TTC549 (cell line): ENCODE measurements around the gene NETO1.

Source experiments
- FAIRE-seq: peaks from 2 replicates; lab custom pipeline; 2012; peaks lifted over from hg19 to GRCh38; lab: Jason Lieb, UNC

The NETO1 gene, protein sequence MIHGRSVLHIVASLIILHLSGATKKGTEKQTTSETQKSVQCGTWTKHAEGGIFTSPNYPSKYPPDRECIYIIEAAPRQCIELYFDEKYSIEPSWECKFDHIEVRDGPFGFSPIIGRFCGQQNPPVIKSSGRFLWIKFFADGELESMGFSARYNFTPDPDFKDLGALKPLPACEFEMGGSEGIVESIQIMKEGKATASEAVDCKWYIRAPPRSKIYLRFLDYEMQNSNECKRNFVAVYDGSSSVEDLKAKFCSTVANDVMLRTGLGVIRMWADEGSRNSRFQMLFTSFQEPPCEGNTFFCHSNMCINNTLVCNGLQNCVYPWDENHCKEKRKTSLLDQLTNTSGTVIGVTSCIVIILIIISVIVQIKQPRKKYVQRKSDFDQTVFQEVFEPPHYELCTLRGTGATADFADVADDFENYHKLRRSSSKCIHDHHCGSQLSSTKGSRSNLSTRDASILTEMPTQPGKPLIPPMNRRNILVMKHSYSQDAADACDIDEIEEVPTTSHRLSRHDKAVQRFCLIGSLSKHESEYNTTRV

DNA sequence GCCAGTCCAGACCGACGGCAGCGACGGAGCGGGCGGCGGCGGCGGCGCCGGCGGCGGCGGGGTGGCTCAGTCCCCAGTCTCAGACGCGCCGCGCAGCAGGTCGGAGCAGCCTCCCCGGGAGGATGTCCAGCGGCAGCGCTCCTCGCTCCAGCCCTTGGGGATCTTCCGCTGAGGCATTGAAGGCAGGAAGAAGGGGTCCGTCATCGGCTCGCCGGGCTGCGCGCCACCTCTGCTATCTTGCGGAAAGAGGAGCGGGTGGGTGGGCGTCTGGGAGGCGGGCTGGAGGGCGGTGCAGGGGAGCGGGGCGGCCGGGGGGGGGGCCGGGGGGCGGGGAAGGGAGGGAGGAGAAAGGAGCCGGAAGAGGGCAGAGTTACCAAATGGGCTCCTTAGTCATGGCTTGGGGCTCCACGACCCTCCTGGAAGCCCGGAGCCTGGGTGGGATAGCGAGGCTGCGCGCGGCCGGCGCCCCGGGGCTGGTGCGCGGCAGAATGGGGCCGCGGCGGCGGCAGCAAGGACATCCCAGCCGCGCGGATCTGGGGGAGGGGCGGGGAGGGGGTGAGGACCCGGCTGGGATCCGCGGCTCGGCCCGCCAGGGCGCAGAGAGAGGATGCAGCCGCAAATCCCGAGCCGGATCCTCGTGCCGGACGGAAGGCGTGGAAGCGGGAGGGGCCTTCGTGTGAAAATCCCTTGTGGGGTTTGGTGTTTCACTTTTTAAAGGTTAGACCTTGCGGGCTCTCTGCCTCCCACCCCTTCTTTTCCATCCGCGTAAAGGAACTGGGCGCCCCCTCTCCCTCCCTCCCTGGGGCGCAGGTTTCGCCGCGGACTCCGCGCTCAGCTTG lies at the start of gene NETO1:
Gene NETO1, minus strand, starts transcription at position 242 of the 839 bp plus-strand sequence. CDS start 696 bp downstream, outside the sequence.
- FAIRE-seq, result no peak

DNA sequence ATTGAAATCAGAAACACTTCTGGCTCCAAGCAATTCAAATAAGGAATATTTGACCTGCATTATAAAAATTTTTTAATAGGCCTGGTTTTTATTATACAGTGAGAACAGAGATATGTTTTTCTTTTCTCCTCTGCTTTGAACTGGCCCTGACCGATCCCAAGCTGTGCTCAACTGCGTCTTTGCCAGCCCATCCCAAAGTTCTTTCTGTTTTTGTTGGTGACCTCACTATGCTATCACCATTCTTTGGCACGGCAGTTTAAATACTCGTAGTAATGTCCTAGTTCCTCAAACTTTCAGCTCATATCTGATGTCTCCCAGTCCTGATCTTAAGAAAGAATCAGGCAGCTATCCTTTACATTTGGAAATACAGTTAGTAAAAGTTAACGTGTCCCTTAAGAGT lies 42.3 kb upstream of the NETO1 start:
- no peak for FAIRE-seq

DNA sequence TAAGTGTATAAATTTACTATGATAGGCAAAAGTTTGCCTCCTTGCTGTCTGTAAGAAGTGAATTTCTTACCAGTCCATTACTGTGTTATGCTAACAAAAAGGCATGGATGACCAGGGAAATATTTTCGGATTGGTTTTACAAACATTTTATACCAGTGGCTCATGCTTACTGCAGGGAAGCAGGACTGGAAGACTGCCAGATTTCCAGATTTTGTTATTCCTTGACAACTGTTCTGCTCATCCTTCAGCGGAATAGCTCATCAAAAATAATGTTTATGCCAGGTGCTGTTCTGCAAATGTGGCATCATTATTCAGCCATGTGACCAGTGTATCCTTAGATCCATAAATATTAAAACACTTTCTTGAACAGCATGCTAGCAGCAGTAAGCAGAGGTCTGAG lies 40.4 kb upstream of the NETO1 start:
- no peak for FAIRE-seq

DNA sequence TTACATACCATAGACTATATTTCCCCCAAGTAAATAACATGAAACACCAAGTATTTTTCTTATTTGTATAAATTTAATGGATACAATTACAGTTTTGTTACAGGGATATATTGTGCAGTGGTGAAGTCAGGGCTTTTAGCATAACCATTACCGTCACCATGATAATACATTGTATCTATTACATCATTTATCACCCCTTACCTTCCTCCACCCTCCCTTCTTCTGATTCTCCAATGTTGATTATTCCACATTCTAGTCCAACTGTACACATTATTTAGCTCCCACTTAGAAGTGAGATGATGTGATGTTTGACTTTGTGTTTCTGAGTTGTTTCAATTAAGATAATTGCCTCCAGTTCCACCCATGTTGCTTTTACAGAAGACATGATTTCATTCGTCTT lies 35.2 kb upstream of the NETO1 start:
- FAIRE-seq, result no peak

DNA sequence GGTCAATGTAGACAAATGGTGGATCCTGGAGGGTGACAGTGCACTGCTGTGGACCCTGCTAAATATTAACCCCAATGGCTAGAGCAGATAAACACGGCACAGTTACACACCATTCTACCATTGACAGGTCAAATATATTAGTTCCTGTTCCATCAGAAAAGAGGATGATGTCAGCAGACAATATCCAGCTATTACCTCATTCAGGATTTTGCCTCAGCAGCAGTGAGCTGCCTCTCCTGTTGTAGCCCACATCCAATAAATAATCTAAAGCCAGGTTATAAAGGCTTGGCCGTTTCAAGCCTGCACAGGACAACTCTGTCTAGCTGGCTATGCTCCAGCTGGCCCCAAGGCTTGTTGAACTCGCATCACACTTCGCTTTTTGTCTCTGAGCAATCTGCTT lies 31.6 kb upstream of the NETO1 start:
- no peak for FAIRE-seq

DNA sequence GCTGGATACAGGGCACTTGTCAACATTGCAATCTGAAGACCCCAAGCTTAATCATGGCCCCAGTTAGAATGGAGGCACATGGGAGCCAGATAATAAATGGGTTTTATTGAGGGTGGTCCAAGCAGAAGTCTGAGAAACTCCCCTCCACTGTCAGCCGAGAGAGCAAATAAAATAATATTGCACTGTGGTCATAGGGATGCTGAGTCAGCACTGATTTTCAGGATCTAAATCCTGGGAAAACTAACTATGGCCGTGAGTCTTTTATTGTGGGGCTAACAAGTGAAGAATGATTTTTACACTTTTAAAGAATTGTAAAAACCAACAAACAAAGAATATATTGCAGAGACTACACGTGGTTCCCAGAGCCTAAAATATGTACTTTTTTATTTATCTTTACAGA lies 31.1 kb upstream of the NETO1 start:
- FAIRE-seq, result no peak

DNA sequence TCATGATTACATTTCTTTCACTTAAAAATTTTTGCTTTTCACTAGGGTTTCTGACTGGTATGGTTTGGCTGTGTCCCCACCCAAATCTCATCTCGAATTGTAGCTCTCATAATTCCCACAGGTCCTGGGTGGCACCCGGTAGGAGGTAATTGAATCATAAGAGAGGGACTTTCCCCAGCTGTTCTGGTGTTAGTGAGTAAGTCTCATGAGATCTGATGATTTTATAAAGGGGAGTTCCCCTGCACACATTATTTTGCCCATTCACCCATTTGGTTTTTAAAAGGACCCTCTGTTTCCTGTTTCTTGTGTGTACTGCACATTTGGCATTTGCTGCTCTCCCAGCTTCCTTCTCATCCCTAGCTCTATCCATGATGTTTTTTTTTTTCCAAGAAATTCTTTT lies 27.8 kb upstream of the NETO1 start:
- no peak for FAIRE-seq

DNA sequence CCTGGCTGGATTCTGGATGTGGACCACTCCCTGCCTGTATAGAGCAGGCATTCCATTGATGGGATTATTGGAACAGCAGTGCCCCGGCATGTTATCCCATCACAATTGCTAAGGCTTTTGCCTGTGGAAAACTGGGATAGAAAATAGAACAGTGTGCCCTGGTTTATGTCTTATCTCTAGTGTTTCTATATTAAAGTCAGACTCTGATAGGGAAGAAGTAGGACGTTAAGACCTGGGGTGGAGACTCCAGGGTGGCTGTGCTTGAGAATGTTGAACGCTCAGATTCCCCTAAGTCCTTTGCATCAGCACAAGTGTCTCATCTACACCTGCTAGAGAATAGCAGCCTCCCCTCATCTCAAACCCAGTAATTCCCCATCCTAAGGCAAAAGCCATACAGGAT lies 10.8 kb upstream of the NETO1 start:
- no peak for FAIRE-seq

DNA sequence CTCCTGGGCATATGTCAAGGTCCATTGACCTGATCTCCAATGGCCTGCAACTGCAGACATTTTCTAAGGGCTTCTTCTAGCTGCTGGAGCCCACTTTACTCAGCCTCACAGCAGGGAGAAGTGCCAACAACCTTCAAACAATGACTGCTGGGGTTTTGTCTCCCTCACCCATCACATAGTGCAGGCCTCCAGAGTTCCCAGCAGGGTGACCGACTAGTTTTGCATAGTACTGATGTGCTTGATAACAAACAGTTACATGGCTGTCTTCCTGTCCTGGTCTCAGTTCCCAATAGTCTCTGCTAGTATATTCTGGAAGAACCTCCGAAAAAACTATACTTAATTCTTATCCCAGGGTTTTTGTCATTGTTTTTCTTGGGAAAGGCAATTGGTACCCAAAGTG lies 10.4 kb upstream of the NETO1 start:
- FAIRE-seq, result no peak

DNA sequence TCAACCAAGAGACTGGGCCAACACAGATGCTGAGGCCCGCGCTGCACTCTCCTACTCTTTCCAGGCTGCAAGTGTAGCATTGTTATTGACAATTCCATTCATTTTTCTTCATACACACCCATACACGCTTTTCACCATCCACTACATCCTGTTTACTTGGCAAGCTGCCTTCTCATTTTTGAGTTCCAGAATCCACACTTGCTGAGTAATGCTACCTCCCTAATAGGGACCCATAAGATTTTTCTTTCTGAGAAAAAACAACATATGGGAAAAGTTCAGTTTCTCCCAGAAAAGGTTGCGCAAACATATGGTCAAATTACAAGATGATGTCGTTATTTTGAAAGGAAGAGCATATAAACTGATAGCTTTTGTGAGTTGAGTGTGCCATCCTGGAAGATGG lies 3.3 kb upstream of the NETO1 start:
- FAIRE-seq, result no peak

DNA sequence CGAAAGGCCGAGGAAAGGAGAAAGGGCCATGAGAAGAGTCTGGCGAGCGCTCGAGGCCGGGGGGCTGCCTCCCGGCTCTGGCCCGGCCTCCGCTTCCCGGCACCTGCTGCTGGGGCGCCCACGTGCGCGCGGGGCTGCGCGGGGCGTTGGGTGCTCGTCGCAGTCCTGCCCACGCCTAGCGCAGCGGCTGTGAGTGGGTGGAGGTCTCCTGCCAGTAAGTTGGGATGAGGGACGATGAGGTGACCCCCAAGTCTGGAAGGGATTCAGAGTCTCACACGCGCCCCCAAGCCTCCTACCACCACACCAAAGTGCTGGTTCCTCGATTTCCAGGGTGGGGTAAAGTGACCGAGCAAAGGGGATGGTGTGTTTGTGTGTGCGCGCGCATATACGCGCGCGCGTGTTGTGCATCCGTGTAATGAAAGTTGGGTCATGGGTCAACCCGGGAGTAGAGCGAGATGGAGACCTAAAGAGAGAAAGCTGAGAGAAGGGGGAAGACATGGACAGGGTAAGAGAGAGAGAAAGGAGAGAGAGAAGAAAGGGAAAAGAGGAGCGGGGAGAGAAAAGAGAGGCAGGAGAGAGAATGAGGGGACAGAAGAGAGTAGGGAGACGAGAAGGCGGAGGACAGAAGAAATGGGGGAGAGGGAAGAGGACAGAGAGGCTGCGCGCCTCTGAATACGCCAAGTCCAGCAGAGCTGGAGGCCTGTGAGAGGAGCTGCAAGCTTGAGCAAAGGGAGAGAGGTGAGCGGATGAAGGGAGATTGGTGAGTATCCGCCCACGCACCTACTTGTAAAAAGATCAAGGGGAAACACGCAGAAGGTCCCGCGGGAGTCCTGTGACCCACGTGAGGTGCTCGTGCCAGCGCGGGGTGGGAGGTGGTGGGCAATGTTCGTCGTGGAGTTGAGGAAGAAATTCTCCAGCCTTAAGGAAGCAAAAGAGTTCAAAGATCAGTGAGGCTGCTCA lies 1.7 kb upstream of the NETO1 start:
- no peak for FAIRE-seq

DNA sequence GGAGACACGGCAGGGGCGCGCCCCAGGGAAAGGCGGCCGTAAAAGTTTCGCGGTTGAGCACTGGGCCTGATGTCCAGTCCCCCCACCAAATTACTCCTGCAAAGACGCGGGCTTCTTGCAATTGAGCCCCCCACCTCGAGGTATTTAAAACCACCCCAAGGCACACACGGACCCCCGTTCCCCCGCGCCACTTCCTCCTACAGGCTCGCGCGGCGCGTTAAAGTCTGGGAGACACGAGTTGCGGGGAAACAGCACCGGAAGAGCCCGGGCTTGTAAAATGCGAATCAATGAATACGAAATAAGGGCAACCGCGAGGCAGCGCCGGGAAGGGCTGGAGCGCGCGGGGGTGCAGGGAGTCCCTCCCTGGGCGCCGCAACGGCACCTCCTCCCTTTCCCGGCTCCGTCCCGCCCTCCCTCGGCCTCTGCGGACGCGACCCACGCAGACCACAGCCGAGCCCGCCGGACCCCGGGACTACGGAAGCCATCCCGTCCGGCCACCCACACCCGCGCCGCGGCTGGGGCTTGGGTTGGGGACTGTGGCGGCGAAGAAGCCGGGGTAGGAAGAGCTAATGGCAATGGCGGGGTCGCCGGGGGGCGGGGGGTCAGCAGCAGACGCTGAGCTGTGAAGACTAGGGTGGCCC lies 918 bp upstream of the NETO1 start:
- no peak for FAIRE-seq

DNA sequence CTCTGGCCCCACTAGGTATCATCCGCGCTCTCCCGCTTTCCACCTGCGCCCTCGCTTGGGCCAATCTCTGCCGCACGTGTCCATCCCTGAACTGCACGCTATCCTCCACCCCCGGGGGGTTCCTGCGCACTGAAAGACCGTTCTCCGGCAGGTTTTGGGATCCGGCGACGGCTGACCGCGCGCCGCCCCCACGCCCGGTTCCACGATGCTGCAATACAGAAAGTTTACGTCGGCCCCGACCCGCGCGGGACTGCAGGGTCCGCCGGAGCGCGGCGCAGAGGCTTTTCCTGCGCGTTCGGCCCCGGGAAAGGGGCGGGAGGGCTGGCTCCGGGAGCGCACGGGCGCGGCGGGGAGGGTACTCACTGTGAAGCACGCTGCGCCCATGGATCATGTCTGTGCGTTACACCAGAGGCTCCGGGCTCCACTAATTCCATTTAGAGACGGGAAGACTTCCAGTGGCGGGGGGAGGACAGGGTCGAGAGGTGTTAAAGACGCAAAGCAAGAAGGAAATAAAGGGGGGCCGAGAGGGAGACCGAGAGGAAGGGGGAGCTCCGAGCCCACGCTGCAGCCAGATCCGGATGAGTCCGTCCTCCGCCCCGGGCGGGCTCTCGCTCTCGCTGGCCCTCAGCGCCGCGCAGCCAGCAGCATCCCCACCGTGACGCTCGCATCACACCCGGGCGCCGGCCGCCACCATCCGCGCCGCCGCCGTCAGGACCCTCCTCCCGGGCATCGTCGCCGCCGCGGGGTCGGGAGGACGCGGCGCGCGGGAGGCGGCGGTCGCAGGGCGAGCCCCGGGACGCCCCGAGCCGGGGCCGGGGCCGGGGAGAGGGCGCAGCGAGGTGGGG lies 664 bp downstream of the NETO1 start:
- FAIRE-seq, result no peak

DNA sequence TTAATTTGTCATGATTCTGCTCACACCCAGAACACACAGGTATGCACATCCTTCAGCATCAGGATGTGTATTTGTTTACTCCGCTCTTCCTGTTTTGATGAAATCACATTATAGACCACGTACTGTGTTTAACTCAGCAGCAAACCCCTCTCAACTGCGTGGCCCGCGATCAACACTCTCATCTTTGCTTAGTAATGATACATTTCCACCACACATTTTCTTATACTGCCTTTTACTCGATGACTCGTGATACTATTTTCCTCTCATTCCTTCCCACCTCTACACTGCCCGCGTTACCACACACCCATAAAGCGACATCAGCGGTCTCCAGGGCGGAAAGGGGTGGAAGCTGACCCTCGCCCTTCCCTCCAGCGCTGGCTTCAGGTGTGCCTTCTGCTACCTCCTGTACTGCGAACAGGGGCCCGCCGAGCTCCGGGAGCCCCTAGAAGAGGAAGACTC lies 1.3 kb downstream of the NETO1 start:
- no peak for FAIRE-seq

DNA sequence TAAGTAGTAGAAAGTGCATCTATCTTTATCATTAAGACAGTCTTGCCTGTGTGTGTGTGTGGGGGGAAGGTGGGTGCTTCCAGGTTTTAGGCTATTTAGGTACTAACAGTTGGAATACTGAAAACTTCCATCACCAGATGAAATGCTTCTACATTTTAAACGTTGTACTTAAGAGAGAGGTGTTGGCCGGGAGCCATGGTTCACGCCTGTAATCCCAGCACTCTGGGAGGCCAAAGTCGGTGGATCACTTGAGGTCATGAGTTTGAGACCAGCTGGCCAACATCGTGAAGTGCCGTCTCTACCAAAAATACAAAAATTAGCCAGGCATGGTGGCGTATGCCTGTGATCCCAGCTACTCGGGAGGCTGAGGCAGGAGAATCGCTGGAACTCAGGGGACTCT lies 4.0 kb downstream of the NETO1 start:
- no peak for FAIRE-seq

DNA sequence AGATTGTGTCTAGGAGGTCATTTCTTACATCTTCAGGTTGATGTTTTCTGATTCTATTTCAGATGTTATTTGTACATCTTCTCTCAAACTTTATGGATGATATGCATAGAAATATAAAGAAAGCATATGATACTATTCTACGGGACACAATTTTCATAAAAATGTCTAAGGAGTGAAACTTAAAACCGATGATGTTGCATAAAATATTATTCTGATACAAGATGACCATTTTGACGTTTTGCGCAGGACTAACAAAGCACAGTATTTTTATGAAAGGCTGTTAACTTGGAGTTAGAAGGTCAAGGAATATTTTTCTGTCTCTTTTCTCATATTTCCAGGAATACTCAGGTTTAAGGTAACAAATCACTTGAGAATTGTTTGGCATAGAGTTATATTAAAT lies 8.7 kb downstream of the NETO1 start:
- FAIRE-seq, result no peak

DNA sequence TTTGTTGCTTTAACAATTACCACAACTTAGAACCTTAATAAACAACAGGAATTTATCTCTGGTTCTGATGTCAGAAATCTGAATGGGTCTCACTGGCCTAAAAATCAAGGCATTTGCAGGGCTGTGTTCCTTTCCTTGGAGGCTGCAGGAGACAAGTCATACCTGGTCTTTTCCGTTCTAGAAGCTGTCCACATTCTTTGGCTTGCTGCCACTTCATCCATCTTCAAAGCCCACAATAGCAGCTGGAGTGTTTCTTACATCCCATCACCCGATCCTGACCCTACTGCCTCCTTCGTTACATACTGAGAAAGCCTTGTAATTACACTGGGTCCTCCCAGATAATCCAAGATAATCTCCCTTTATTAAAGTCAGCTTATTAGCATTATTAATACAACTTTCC lies 18.1 kb downstream of the NETO1 start:
- FAIRE-seq, result no peak

DNA sequence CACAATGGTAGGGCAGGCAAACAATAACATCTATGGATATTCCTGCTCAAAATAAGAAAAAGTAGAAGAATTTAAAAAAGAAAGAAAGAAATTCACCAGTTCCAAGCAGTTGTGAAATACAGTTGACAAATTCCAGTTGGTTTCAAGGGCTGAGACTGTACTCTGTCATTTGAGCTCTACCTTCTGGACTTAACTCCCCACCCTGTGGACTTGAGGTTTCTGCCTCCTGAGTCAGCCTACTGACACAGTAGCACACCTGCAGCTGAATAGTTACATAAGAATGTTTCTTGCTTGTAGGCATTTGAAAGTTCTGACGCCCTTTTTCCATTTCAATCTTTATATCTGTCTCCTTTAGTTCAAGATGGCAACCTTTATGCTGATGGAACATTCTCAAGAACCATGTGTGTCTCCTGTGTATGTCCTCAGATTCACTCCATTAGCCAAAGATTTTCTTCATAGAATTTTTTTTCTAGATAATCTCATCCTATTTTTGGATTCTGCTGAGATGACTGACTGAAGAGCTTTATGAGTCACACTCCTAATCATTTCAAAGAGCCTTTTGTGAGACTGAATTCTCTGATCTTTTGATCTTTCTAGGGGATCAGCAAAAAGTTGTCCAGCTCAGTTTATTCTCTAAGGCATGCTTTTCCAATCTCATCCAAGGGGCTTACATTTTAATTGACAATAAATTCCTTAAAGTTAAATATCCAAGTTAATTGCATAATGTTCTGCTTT lies 19.1 kb downstream of the NETO1 start:
- no peak for FAIRE-seq

DNA sequence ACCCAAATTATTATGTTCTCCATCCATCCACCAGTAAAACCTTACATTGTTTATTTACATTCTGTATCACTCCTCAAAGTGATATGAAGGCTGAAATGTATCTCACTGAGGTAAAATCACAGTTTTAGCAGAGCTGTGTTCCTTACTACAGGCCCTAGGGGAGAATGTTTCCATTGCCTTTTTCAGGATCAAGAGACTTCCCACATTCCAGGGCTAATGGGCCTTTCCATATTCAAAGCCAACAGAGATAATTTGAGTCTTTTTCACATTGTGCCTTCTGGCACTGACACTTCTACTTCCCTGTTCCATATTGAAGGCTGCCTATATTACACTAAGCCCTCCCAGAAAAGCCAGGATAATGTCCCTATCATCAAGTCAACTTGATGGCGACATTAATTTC lies 20.0 kb downstream of the NETO1 start:
- no peak for FAIRE-seq
